Kidney epithelial cell (primary cell): ENCODE data around the gene DR1. TPM values are rescaled to one million over a fixed set of nuclear protein-coding genes. Genes with fewer than 3 reads are reported as not detected.
"Not testable (repeated sequence)": the region's sequence is repeated elsewhere in the genome, so short reads cannot be mapped to it uniquely, and the experiment has no call there.

Experiments used
- DNase-seq: peaks from one replicate; pipeline ENCODE4 v3.0.0-alpha.2; 2010; ENCODE audit warnings: low read depth
- H3K27me3 ChIP-seq: 2 replicates; pipeline ENCODE4 v1.6.0; 2011; ENCODE audit warnings: low read length; ENCODE audit not compliant: control insufficient read depth, insufficient read depth
- H3K36me3 ChIP-seq: 2 replicates; pipeline ENCODE4 v1.5.1; 2011; ENCODE audit warnings: low read length; ENCODE audit not compliant: control insufficient read depth, insufficient read depth
- H3K4me3 ChIP-seq: 2 replicates; pipeline ENCODE4 v1.5.1; 2011; ENCODE audit warnings: low read depth, mild to moderate bottlenecking, control low read depth, low read length
- total RNA-seq: library from RNA; depleted of rRNA; stranded (reverse); fragments of >200 nt; gene quantifications from 2 replicates; pipeline ENCODE4 v1.2.3, GENCODE V29; 2015
- TF ChIP-seq, protein P1 (sequence below): IDR thresholded peaks from 2 replicates; pipeline ENCODE4 v1.5.1; 2011; ENCODE audit warnings: mild to moderate bottlenecking, moderate library complexity, low read length, control low read depth, inconsistent platforms; ENCODE audit not compliant: insufficient read depth, poor library complexity, severe bottlenecking

Gene DR1
- total RNA-seq, 1 donor from 2014 or later = 52.1 TPM

DNA sequence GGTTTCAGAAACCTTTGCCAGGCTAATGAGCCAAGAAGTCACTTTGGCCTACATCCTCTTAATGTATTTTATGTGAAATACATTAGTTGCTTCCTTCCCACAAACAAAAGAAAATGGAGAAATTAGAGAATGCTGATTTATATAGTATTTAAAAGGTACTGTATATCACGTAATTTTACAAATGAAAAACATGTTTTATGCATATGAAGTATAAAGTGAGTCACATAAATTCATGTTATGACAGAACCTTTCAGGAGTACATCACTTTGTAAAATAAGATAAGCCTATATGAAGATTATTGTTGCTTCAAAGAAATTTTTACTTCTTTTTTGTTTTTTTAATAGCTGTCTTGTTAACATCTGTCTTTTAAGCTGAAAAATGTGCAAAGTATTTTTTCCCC is 4.6 kb downstream of the DR1 start:
- Histone ChIP-seq H3K36me3 (no peaks in the 10 kb centered on the region), H3K4me3 (no peak overlapping the region), H3K27me3 (no peaks in the 10 kb centered on the region)
- DNase-seq = no peak
- TF ChIP-seq, protein P1, sequence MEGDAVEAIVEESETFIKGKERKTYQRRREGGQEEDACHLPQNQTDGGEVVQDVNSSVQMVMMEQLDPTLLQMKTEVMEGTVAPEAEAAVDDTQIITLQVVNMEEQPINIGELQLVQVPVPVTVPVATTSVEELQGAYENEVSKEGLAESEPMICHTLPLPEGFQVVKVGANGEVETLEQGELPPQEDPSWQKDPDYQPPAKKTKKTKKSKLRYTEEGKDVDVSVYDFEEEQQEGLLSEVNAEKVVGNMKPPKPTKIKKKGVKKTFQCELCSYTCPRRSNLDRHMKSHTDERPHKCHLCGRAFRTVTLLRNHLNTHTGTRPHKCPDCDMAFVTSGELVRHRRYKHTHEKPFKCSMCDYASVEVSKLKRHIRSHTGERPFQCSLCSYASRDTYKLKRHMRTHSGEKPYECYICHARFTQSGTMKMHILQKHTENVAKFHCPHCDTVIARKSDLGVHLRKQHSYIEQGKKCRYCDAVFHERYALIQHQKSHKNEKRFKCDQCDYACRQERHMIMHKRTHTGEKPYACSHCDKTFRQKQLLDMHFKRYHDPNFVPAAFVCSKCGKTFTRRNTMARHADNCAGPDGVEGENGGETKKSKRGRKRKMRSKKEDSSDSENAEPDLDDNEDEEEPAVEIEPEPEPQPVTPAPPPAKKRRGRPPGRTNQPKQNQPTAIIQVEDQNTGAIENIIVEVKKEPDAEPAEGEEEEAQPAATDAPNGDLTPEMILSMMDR = no peak

DNA sequence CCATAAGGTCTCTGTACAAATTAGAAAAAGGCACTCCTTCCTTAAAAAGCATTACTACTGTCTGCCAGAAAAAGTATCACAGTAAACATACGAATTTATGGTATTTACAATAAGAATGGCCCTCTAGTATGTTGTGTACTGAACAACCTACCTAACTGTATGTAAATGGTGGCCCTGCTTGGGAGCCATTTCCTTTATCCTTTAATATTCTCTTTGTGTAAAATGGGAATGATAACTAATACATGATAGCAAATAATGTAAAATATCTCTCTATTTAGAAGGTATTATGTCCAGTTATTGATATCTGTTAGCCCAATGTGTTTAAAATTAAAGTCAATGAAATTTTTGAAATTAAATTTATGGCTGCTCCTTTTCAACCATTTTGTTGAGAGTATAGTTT is 5.2 kb downstream of the DR1 start:
- DNase-seq = no peak
- H3K4me3 ChIP-seq = no peak overlapping the region
- H3K36me3 ChIP-seq = no peaks in the 10 kb centered on the region
- TF ChIP-seq, protein P1 = no peak
- H3K27me3 ChIP-seq = no peaks in the 10 kb centered on the region

DNA sequence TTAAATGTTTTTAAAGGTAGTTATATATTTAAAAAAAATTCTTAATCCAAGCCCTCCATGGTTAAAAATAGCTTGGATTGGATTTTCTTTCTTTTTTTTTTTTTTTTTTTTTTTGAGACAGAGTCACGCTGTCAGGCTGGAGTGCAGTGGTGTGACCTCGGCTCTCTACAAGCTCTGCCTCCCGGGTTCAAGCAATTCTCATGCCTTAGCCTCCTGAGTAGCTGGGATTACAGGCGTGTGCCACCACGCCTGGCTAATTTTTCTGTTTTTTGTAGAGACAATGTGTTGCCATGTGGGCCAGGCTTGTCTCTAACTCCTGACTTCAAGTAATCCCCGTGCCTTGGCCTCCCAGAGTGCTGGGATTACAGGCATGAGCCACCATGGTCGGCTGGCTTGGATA is 5.6 kb downstream of the DR1 start:
- not testable (repeated sequence) for H3K27me3 ChIP-seq, H3K4me3 ChIP-seq, DNase-seq, H3K36me3 ChIP-seq

DNA sequence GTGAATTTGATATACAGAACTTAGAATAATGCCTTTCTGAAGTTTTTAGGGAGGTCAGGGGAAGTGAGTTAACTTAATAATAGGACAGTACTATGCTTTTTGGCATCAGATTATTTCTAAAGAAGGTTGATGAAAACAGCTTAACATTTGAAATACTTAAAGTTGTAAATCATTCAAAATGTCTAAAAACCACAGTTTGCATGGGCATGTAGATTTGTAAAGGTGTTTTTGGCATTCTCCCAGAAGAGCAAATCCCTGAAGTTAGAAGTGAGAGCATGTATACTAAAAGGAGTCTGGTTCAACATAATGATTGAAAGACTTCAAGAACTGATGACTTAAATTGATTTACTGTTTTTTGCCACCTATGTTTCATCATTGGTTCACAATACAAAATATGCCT is 6.7 kb downstream of the DR1 start:
- H3K36me3 ChIP-seq = no peaks in the 10 kb centered on the region
- no peak for DNase-seq
- no peak overlapping the region for H3K4me3 ChIP-seq
- H3K27me3 ChIP-seq = no peaks in the 10 kb centered on the region
- TF ChIP-seq, protein P1 = no peak

DNA sequence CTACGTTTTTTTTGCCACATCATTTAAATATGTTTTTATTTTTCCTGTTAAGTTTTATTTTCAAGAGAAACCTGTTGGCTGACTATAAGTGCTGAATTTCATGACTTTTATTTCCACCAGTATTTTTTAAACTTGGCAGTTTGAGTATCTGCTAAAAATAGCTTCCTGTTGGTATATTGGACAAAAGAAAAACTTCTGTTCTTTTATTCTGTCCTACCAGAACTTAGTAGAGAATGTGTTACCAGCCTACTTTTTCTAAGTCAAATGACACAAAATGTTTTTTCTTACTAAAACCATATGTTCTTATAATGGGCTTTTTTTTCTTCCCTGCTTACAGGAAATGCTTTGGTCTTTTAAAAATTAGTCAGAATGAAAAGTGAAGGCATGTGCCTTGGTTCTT is 7.6 kb downstream of the DR1 start:
- Histone ChIP-seq H3K4me3 (no peak overlapping the region), H3K36me3 (no peaks in the 10 kb centered on the region), H3K27me3 (no peaks in the 10 kb centered on the region)
- TF ChIP-seq, protein P1 = no peak
- no peak for DNase-seq

DNA sequence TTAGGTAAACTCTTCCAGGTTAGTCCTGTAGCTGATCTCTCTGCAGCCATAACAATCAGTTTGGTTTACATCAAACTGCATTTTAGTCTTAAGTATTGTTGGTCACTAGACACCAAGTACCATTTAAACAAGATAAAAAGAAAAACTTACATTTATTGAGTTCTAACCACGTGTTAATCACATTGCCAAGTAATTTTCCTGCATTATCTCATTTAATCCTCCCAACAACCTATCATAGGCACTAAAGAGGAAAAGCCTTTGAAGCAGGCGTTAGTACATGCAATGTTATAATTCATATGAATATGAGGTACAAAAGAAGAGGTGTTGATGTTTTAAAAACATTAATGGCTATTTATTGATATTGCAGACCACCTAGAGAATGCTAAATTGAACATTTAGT is 9.0 kb downstream of the DR1 start:
- Histone ChIP-seq H3K4me3 (no peak overlapping the region), H3K36me3 (no peaks in the 10 kb centered on the region), H3K27me3 (no peaks in the 10 kb centered on the region)
- TF ChIP-seq, protein P1 = no peak
- DNase-seq = no peak

DNA sequence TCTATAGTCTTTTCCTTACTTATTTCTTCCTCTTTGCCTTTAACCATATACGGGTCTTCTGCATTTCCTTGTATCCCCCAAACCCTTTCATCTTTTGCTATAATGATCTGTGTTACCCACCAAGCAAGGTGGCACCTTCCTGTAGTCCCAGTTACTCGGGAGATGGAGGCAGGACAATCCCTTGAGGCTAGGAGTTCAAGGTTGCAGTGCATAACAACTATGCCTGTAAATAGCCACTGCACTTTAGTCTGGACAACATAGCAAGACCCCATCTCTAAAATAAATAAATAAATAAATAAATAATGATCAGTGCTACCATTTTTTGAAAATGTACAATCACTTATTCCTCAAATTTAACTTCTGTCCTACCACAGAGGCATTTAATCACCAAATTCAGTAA is 11.5 kb downstream of the DR1 start:
- H3K36me3 ChIP-seq = no peaks in the 10 kb centered on the region
- TF ChIP-seq, protein P1 = no peak
- no peaks in the 10 kb centered on the region for H3K27me3 ChIP-seq
- H3K4me3 ChIP-seq = no peak overlapping the region
- no peak for DNase-seq
